ENCODE results near the gene SFTA2.

- TF ChIP-seq POLR2A (IDR thresholded peaks at IDR 0.05): no peak
- TF ChIP-seq CTCF (IDR thresholded peaks at IDR 0.05 in 4 of 5, conservative IDR thresholded peaks at IDR 0.05 in 1 of 5): no peak
Observed at GRCh38 chr6:30939473-30939872, 7.5 kb upstream of the SFTA2 start.

Data from gastrocnemius medialis (tissue), 4 donors.